Prostate gland (tissue), 2 donors: ENCODE measurements around the gene GTPBP1.

Source experiments
- POLR2A ChIP-seq: fragments of 450-650 bp; IDR thresholded peaks from one replicate; pipeline ENCODE4 v1.6.1; 2016; ENCODE audit warnings: antibody characterized with exemption, mild to moderate bottlenecking
- POLR2AphosphoS5 ChIP-seq: sonication (generic); formaldehyde crosslinking; IDR thresholded peaks from one replicate; pipeline ENCODE4 v1.6.1; 2017; ENCODE audit warnings: antibody characterized with exemption
- TF ChIP-seq, protein P1 (sequence below), 4 experiments: fragments of 200-600 bp in 2 of 4; fragments of 450-650 bp in 2 of 4; sonication (generic) in 2 of 4; IDR thresholded peaks; 1 replicate in 3 of 4; 2 replicates in 1 of 4; pipeline ENCODE4 v1.5.1; 2016 to 2019; ENCODE audit warnings: antibody characterized with exemption in 4 of 4, mild to moderate bottlenecking in 2 of 4, moderate library complexity in 2 of 4

DNA sequence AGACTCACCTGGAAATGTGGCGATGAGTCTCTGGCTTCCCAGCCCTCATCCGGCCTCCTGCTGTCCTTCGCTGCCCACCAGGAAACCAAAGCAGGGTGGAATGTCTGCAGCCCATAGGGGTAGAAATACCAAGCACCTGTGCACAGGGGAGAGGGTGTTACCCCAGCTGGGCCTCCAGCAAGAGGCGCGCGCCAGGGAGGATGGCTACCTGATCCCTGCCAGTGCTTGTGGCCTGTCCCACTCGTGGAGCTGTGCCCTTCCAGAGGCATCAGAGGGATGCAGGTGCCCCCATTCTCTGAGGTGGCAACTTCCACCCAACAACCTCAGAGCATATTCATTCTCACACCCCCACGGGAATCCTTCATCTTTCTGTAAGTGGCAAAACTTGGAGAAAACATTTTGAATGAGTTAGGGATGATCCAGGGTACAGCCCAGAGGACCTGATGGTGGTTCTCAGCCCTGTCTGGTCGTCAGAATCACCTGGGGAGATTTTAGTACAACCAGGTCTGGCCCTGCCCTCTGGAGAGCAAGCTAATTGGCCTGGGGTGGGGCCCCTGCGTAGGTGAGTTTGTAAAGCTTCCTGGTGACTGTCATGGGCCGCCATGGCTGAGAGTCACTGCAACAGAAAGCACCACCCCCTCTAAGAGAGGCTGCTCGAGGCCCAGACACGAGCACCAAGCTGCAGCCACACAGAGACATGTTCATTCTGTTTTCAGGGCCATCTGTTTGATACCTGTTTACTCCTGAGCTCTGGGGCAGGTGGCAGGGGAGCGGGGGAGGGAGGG is 40.1 kb downstream of the GTPBP1 start:
- TF ChIP-seq, protein P1, sequence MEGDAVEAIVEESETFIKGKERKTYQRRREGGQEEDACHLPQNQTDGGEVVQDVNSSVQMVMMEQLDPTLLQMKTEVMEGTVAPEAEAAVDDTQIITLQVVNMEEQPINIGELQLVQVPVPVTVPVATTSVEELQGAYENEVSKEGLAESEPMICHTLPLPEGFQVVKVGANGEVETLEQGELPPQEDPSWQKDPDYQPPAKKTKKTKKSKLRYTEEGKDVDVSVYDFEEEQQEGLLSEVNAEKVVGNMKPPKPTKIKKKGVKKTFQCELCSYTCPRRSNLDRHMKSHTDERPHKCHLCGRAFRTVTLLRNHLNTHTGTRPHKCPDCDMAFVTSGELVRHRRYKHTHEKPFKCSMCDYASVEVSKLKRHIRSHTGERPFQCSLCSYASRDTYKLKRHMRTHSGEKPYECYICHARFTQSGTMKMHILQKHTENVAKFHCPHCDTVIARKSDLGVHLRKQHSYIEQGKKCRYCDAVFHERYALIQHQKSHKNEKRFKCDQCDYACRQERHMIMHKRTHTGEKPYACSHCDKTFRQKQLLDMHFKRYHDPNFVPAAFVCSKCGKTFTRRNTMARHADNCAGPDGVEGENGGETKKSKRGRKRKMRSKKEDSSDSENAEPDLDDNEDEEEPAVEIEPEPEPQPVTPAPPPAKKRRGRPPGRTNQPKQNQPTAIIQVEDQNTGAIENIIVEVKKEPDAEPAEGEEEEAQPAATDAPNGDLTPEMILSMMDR (IDR thresholded peaks at IDR 0.05) = no peak
- TF ChIP-seq POLR2AphosphoS5 (no peak), POLR2A (no peak)
